NT2/D1 (cell line): ENCODE measurements around the gene FBXO15.

Source experiments
- DNase-seq: peaks from one replicate; pipeline ENCODE4 v3.0.0-alpha.2; 2011; ENCODE audit warnings: low read depth, low spot score
- H3K27me3 ChIP-seq: 2 replicates; pipeline ENCODE4 v1.6.0; 2011; ENCODE audit warnings: mild to moderate bottlenecking; ENCODE audit not compliant: insufficient read length, insufficient read depth
- H3K36me3 ChIP-seq: 2 replicates; pipeline ENCODE4 v1.6.1; 2011; ENCODE audit warnings: mild to moderate bottlenecking, low read length, mixed read lengths; ENCODE audit not compliant: insufficient read depth, insufficient read length
- H3K4me1 ChIP-seq: 2 replicates; pipeline ENCODE4 v1.5.1; 2011; ENCODE audit not compliant: insufficient read depth, insufficient read length
- H3K4me3 ChIP-seq: 2 replicates; pipeline ENCODE4 v1.5.1; 2011; ENCODE audit warnings: low read depth; ENCODE audit not compliant: insufficient read length
- H3K9ac ChIP-seq: 2 replicates; pipeline ENCODE4 v1.6.0; 2011; ENCODE audit warnings: low read depth; ENCODE audit not compliant: insufficient read length
- H3K9me3 ChIP-seq: 2 replicates; pipeline ENCODE4 v1.5.1; 2011; ENCODE audit warnings: mild to moderate bottlenecking, low read length; ENCODE audit not compliant: insufficient read depth
- SUZ12 ChIP-seq: IDR thresholded peaks from 2 replicates; pipeline ENCODE4 v1.6.1; 2011; ENCODE audit not compliant: insufficient read length, insufficient read depth; ENCODE audit errors: extremely low read depth
- YY1 ChIP-seq: IDR thresholded peaks from 2 replicates; pipeline ENCODE4 v1.6.1; 2011; ENCODE audit not compliant: insufficient read length, insufficient read depth
- ZNF274 ChIP-seq: IDR thresholded peaks from 2 replicates; pipeline ENCODE4 v1.6.1; 2011; ENCODE audit warnings: mild to moderate bottlenecking, low read depth, low read length

FBXO15 gene

DNA sequence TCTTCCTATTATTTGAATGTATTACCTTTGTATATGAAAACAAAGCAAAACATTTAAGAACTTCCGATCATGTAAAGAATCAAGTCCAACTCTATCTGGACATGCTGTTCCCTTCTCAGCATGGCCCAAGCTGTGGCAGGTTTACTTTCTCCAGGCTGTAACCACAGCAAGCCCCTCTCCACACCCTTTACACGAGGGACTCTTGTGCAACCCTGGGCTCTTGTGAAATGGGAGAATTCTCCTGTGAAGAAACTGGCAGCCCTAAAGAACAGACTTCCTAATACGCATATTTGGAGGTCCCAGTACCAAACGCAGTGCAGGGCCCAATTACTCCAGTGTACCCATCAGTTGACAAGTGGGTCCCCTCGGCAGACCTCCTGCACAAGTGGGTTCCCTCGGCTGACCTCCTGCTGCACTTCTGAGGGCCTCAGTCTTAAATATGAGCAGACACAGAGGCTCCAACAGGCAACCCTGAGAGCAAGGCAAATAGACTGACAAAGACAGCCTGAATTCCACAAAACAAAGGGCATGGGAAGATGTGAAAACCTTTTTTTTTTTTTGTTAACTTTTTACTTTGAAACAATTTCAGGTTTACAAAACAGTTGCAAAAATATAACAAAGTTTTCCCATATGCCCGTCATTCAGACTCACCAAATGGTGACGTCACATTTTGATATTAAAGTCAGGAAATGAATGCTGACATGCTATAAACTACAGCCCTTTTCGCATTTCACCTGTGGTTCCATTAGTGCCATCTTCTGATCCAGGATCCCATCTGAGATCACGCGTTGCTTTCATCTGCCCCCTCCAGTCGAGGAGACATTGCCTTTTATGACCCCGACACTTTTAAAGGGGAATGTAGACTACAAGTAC is 78.2 kb downstream of the FBXO15 start:
- no peaks in the 10 kb centered on the region for H3K36me3 ChIP-seq
- no peak overlapping the region for H3K4me3 ChIP-seq
- no peaks in the 10 kb centered on the region for H3K4me1 ChIP-seq
- no peaks in the 10 kb centered on the region for H3K9me3 ChIP-seq
- TF ChIP-seq SUZ12 (no peak), ZNF274 (no peak), YY1 (no peak)
- H3K27me3 ChIP-seq = no peaks in the 10 kb centered on the region
- no peak overlapping the region for H3K9ac ChIP-seq
- no peak for DNase-seq

DNA sequence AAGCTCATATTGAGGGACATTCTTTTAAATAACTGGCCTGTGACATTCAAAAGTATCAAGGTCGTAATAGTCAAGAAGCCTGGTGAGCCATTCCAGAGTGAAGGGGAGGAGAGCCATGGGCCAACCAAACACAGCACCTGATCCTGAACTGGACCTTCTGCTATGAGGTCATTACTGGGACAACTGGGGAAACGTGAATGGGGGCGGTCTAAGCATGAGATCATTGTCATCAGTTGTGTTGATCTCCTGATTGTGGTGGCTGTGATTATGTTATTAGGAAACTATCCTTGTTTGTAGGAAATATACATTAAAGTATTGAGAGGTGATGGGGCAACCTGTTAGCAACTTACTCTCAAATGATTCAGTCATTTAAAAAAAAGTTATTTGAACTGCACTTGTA is 79.3 kb downstream of the FBXO15 start:
- no peaks in the 10 kb centered on the region for H3K4me1 ChIP-seq
- no peak for TF ChIP-seq SUZ12
- TF ChIP-seq YY1 = no peak
- TF ChIP-seq ZNF274 = no peak
- no peak overlapping the region for H3K4me3 ChIP-seq
- no peak for DNase-seq
- no peak overlapping the region for H3K9ac ChIP-seq
- H3K36me3 ChIP-seq = no peaks in the 10 kb centered on the region
- no peaks in the 10 kb centered on the region for H3K9me3 ChIP-seq
- H3K27me3 ChIP-seq = no peaks in the 10 kb centered on the region

DNA sequence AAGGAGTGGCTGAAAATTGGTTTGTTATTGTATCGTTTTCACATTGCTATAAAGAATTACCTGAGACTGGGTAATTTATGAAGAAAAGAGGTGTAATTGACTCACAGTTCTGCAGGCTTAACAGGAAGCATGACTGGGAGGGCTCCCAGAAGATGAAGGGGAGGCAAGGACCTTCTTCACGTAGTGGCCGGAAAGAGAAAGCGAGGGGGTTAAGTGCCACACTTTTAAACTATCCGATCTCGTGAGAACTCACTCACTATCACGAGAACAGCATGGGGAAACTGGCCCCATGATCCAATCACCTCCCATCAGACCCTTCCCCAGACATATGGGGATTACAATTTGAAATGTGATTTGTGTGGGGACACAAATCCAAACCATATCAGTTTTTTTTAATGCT is 81.6 kb downstream of the FBXO15 start:
- TF ChIP-seq ZNF274 (no peak), SUZ12 (no peak), YY1 (no peak)
- no peak overlapping the region for H3K9ac ChIP-seq
- H3K4me3 ChIP-seq = no peak overlapping the region
- H3K27me3 ChIP-seq = no peaks in the 10 kb centered on the region
- no peaks in the 10 kb centered on the region for H3K36me3 ChIP-seq
- no peaks in the 10 kb centered on the region for H3K9me3 ChIP-seq
- DNase-seq = no peak
- no peaks in the 10 kb centered on the region for H3K4me1 ChIP-seq

DNA sequence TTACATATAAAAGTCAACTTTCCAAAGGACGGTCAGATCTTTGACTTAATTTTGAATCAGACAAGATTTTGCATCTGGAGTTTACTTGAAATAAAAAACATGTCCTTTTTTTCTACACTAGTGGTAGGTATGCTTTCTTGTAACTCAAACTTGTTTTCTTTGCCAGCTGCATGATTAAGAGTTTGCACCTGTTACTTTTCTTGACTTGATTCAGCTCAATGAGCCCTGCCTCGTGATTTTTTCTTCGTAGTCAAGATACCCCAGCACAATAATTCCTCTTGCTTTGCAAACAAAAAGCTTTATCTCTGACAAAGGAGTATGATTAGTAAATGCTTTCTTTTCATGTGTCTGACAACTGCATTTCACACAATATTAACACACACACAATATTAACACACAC is 82.3 kb downstream of the FBXO15 start:
- H3K9me3 ChIP-seq = no peaks in the 10 kb centered on the region
- no peak for TF ChIP-seq SUZ12
- no peak for TF ChIP-seq YY1
- no peak for TF ChIP-seq ZNF274
- DNase-seq = no peak
- no peak overlapping the region for H3K9ac ChIP-seq
- H3K36me3 ChIP-seq = no peaks in the 10 kb centered on the region
- H3K4me3 ChIP-seq = no peak overlapping the region
- no peaks in the 10 kb centered on the region for H3K4me1 ChIP-seq
- no peaks in the 10 kb centered on the region for H3K27me3 ChIP-seq

DNA sequence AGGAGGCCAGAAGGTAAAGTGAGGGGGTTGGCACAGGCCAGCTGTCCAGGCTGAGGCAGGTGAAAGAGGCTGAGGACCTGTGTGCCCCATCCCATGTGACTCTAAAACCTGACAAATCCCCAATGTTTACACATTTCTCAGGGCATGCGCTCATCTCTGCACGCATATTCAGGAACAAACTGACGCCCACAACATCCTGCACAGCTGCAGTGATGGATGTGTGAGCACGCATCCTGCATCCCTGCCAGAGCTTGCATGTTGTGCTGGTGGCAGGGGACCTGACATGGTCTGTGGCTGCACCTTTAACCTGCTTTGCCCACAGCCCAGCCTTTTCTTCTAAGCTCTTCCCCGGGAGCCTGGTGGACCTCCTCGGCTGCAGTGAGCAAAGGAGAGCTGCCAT is 83.1 kb downstream of the FBXO15 start:
- Histone ChIP-seq H3K9ac (no peak overlapping the region), H3K36me3 (no peaks in the 10 kb centered on the region), H3K4me1 (no peaks in the 10 kb centered on the region), H3K4me3 (no peak overlapping the region), H3K27me3 (no peaks in the 10 kb centered on the region), H3K9me3 (no peaks in the 10 kb centered on the region)
- TF ChIP-seq YY1 (no peak), SUZ12 (no peak), ZNF274 (no peak)
- no peak for DNase-seq

DNA sequence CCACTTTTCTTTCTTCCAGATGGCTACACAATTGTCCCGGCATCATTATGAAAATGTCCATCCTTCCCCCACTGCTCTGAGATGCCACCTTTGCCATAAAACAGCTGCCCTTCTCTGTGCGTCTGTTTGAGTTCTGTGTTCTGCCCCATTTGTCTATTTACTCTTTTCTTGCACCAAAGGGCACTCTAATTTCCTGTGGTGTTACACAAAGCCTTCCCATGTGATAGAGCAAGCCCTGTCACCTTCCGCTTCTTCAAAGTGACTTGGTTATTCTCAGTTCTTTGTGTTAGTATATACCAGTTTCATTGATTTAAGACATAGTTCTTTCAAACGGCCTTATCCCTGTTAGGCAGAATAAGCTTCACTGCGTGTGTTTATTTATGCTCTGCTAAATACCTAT is 84.1 kb downstream of the FBXO15 start:
- Histone ChIP-seq H3K4me3 (no peak overlapping the region), H3K9me3 (no peaks in the 10 kb centered on the region), H3K4me1 (no peaks in the 10 kb centered on the region), H3K27me3 (no peaks in the 10 kb centered on the region), H3K36me3 (no peaks in the 10 kb centered on the region), H3K9ac (no peak overlapping the region)
- DNase-seq = no peak
- TF ChIP-seq ZNF274 = no peak
- no peak for TF ChIP-seq SUZ12
- no peak for TF ChIP-seq YY1

DNA sequence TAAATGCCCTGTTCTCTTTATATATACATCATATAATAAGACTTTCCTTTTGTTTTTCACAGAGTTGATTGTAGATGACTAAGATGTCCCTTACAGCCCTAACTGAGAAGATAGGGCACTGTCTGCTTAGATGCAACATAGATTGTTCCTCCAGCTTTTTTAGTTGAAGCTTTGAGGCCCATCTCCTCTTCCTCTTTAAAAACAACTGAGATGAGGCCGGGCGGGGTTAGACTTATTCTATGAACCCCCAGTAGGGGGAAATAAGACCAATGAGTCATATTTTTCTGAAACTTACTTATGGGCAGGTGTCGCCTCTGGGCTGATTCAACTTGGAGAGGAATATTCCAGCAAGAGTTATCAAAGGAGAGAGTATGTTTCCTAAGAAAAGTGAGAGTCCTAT is 84.6 kb downstream of the FBXO15 start:
- TF ChIP-seq ZNF274 (no peak), SUZ12 (no peak), YY1 (no peak)

DNA sequence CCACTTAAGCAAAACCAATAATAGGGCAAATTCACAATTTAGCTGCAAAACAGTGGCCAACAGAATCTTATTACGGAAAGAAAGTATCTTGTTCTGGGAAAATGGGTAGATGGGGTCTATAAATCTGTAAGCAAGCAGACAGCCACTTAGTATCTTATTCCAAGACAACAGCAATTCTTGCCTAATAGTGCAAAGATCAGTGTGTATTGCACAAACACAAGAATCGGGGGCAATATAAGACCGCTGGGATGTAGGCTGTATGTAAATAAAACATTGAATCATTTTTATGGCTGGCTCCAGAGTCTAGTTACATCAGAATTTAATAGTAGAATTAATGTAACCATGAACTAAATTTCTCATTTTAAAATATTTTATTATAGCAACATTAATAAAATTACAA is 85.6 kb downstream of the FBXO15 start:
- no peak for DNase-seq
- no peaks in the 10 kb centered on the region for H3K4me1 ChIP-seq
- H3K4me3 ChIP-seq = no peak overlapping the region
- H3K27me3 ChIP-seq = no peaks in the 10 kb centered on the region
- no peak overlapping the region for H3K9ac ChIP-seq
- TF ChIP-seq YY1 (no peak), SUZ12 (no peak), ZNF274 (no peak)
- H3K9me3 ChIP-seq = no peaks in the 10 kb centered on the region
- no peaks in the 10 kb centered on the region for H3K36me3 ChIP-seq

More for the DNA sequence above, 84.6 kb downstream of the FBXO15 start:
- H3K9me3 ChIP-seq = no peaks in the 10 kb centered on the region
- DNase-seq = no peak
- no peaks in the 10 kb centered on the region for H3K27me3 ChIP-seq
- no peak overlapping the region for H3K4me3 ChIP-seq
- no peaks in the 10 kb centered on the region for H3K36me3 ChIP-seq
- no peaks in the 10 kb centered on the region for H3K4me1 ChIP-seq
- H3K9ac ChIP-seq = no peak overlapping the region
